Parathyroid adenoma (tissue), 2 donors: ENCODE measurements around the gene AFF1.

ENCODE experiments used
- H2AFZ ChIP-seq: fragments of 300-600 bp; sonication (generic); one replicate; pipeline ENCODE4 v1.7.0; 2017; ENCODE audit warnings: antibody characterized with exemption, mild to moderate bottlenecking
- H3K27ac ChIP-seq: fragments of 300-600 bp; sonication (generic); one replicate; pipeline ENCODE4 v1.7.0; 2017
- H3K27me3 ChIP-seq: fragments of 300-600 bp; sonication (generic); one replicate; pipeline ENCODE4 v1.7.0; 2017; ENCODE audit warnings: low read length; ENCODE audit not compliant: control insufficient read depth, insufficient read depth
- H3K36me3 ChIP-seq: fragments of 300-600 bp; sonication (generic); one replicate; pipeline ENCODE4 v1.7.0; 2017; ENCODE audit warnings: low read length; ENCODE audit not compliant: control insufficient read depth, insufficient read depth
- H3K4me1 ChIP-seq: fragments of 300-600 bp; sonication (generic); one replicate; pipeline ENCODE4 v1.7.0; 2017; ENCODE audit warnings: control low read depth
- H3K4me2 ChIP-seq: fragments of 300-600 bp; sonication (generic); one replicate; pipeline ENCODE4 v1.7.0; 2017; ENCODE audit warnings: low read length
- H3K4me3 ChIP-seq: fragments of 300-600 bp; sonication (generic); one replicate; pipeline ENCODE4 v1.7.0; 2017; ENCODE audit warnings: low read depth, low read length
- H3K79me2 ChIP-seq: fragments of 300-600 bp; sonication (generic); one replicate; pipeline ENCODE4 v1.7.0; 2017; ENCODE audit warnings: control low read depth
- H3K9ac ChIP-seq: fragments of 300-600 bp; sonication (generic); one replicate; pipeline ENCODE4 v1.7.0; 2017; ENCODE audit warnings: mild to moderate bottlenecking
- H3K9me3 ChIP-seq: fragments of 300-600 bp; sonication (generic); one replicate; pipeline ENCODE4 v1.7.0; 2017; ENCODE audit warnings: low read length; ENCODE audit not compliant: control insufficient read depth
- TF ChIP-seq, protein P1 (sequence below): fragments of 300-600 bp; sonication (generic); IDR thresholded peaks from one replicate; pipeline ENCODE4 v1.7.0; 2017; ENCODE audit warnings: antibody characterized with exemption, mild to moderate bottlenecking
- donor health status: primary hyperparathyroidism.

AFF1 gene

DNA sequence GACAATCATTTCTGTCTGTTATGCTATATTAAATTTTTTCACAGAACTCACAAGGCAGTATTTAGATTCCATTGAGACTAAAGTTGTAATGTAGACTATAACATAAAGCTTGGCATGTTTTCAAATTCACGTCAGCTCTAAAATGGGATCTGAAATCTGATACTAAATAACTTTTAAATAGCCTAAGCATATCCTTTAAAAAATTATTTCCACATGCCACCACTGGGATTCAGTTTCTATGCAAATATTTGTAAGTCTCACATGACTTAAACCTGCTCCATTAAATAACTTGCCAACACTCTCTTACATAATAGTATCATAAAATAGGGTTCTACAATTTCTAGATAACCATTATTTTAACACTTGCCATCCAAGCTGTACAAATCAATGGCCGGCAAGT lies 253.2 kb downstream of the AFF1 start:
- H3K27ac ChIP-seq: no peak overlapping the region
- no peaks in the 10 kb centered on the region for H3K9me3 ChIP-seq

GRCh38 chr4:87188932-87189331 lies 254.1 kb downstream of the AFF1 start:
- Histone ChIP-seq H3K9me3 (no peaks in the 10 kb centered on the region), H3K4me3 (no peak overlapping the region), H3K9ac (no peak overlapping the region), H3K36me3 (no peaks in the 10 kb centered on the region), H3K27me3 (no peaks in the 10 kb centered on the region), H2AFZ (no peak overlapping the region), H3K4me2 (no peak overlapping the region), H3K4me1 (no peaks in the 10 kb centered on the region), H3K79me2 (no peaks in the 10 kb centered on the region), H3K27ac (no peak overlapping the region)
- TF ChIP-seq, protein P1, sequence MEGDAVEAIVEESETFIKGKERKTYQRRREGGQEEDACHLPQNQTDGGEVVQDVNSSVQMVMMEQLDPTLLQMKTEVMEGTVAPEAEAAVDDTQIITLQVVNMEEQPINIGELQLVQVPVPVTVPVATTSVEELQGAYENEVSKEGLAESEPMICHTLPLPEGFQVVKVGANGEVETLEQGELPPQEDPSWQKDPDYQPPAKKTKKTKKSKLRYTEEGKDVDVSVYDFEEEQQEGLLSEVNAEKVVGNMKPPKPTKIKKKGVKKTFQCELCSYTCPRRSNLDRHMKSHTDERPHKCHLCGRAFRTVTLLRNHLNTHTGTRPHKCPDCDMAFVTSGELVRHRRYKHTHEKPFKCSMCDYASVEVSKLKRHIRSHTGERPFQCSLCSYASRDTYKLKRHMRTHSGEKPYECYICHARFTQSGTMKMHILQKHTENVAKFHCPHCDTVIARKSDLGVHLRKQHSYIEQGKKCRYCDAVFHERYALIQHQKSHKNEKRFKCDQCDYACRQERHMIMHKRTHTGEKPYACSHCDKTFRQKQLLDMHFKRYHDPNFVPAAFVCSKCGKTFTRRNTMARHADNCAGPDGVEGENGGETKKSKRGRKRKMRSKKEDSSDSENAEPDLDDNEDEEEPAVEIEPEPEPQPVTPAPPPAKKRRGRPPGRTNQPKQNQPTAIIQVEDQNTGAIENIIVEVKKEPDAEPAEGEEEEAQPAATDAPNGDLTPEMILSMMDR: no peak

More for the DNA sequence above, 253.2 kb downstream of the AFF1 start:
- H3K27me3 ChIP-seq: no peaks in the 10 kb centered on the region
- TF ChIP-seq, protein P1: no peak
- no peaks in the 10 kb centered on the region for H3K4me1 ChIP-seq
- no peak overlapping the region for H2AFZ ChIP-seq
- H3K9ac ChIP-seq: no peak overlapping the region
- no peak overlapping the region for H3K4me3 ChIP-seq
- no peak overlapping the region for H3K4me2 ChIP-seq
- no peaks in the 10 kb centered on the region for H3K79me2 ChIP-seq
- H3K36me3 ChIP-seq: no peaks in the 10 kb centered on the region
